ENCODE measurements around the gene TSPAN33. TPM values are rescaled to one million over a fixed set of nuclear protein-coding genes. Genes with fewer than 3 reads are reported as not detected.
A peak's percentile ranks its signal among the peaks of the same experiment; 100 is the strongest.
"Not testable (repeated sequence)": the region's sequence is repeated elsewhere in the genome, so short reads cannot be mapped to it uniquely, and the experiment has no call there.

Gene TSPAN33
- total RNA-seq, 1 donor from 2014 or later = 11.8 TPM

- DNase-seq (peak; percentile 85), ATAC-seq (ENCODE audit: poor library complexity) (peak; percentile 94)
- intact Hi-C loops (cut with DNase I) = loop anchor here (5.0 kb wide), 2 partner anchors 79 to 254 kb away; no protein-coding TSS in a partner anchor
These were observed 74.1 kb downstream of the TSPAN33 start for GRCh38 chr7:129218514-129219062.

DNA sequence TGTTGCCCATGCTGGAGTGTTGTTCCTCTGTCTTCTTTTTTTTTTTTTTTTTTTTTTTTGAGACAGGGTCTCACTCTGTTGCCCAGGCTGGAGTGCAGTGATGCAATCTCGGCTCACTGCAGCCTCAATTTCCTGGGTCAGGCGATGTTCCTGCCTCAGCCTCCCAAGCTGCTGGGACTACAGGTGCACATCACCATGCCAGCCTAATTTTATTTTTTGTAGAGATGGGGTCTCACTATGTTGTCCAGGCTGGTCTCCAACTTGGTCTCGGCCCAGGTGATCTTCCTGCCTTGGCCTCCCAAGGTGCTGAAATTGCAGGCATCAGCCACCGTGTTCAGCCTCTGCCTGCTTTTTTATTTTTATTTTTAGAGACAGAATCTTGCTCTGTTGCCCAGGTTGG is 74.7 kb downstream of the TSPAN33 start:
- DNase-seq; ATAC-seq (ENCODE audit: poor library complexity): not testable (repeated sequence)
- intact Hi-C loops (cut with DNase I) = loop anchor here (5.0 kb wide), 2 partner anchors 78 to 253 kb away; no protein-coding TSS in a partner anchor

Other genes with a start within 250 kb of the TSPAN33 start
- gene KCP, start 234.0 kb upstream of the TSPAN33 start, total RNA-seq = 0.11 TPM
- 1.9 TPM for gene IRF5, start 206.8 kb upstream of the TSPAN33 start, total RNA-seq
- gene TNPO3, start 89.6 kb upstream of the TSPAN33 start, total RNA-seq = 32.8 TPM
- 5.0 TPM for gene SMO, start 43.9 kb downstream of the TSPAN33 start, total RNA-seq
- gene AHCYL2, start 80.3 kb downstream of the TSPAN33 start, total RNA-seq = 6.7 TPM